Stimulated activated CD4-positive, alpha-beta T cell treated with anti-CD3 and anti-CD28 coated beads, Interleukin-1b, Interleukin-23, amount 100 ng/mL, for 1 hour (primary cell): ENCODE data around the gene ZNF835.

Source experiments
- DNase-seq, 2 donors: peaks; one replicate each; pipeline ENCODE4 v3.0.0-alpha.2; 2020; ENCODE audit warnings: low read depth in 2 of 2

ZNF835 gene

GRCh38 chr19:56663931-56664500 lies 7.5 kb downstream of the ZNF835 start:
- no peak for DNase-seq

- DNase-seq, result no peak
These were observed 10.3 kb downstream of the ZNF835 start for GRCh38 chr19:56661248-56661647.

- DNase-seq, result no peak
These were observed 11.0 kb downstream of the ZNF835 start for GRCh38 chr19:56660381-56661107.

DNA sequence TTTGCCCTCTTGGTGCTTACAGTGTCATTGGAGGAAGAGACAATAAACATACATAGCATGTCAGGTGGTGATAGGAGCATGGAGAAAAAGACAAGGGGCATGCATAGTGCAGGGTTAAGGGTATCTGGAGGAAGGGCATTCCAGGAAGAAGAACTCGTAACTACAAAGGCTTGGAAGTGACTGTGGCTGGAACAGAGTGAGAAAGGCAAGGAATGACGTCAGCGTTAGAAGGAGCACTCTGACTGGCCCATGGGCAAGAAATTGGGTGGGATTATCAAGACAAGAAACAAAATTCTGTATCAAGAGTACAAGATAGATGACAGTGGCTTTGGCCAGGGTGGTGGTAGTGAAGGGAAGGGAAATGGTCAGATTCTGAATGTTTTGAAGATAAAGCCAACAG lies 17.4 kb downstream of the ZNF835 start:
- DNase-seq, result no peak

- DNase-seq, result no peak
These were observed 28.0 kb downstream of the ZNF835 start for GRCh38 chr19:56643460-56643955.

- DNase-seq, result no peak
These were observed 28.7 kb downstream of the ZNF835 start, which contains the start of gene SMIM17 for GRCh38 chr19:56642711-56643459. Gene SMIM17, plus strand, starts transcription at chr19:56643159. Its CDS starts 2,509 bp downstream, at chr19:56645668.

- no peak for DNase-seq
These were observed 32.3 kb downstream of the ZNF835 start for GRCh38 chr19:56639217-56639616.

- peak in 1 of 2 donors; percentile 2 for DNase-seq
These were observed 33.5 kb downstream of the ZNF835 start for GRCh38 chr19:56637976-56638555.

DNA sequence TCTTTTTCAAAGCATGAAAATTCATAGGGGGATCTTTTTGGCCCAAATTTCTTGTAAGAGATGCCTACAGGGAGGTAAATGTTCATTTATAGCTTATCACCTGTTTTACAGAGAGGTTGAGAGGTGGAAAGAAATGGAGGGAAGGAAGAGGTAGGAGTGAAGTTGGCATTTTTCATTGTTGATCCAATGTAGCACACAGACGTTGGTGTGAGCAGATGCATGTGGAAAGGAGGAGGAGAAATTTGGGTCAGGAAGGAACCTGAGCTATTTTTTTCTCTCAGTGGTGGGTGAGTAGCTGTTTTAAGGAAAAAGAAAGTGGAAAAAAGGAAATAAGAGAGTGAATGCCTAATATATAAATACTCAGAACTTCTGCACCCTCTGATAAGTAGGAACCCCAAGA lies 38.5 kb downstream of the ZNF835 start:
- no peak for DNase-seq

- DNase-seq, result no peak
These were observed 45.8 kb downstream of the ZNF835 start for GRCh38 chr19:56625708-56626107.

GRCh38 chr19:56623006-56623405 lies 48.6 kb downstream of the ZNF835 start:
- no peak for DNase-seq

DNA sequence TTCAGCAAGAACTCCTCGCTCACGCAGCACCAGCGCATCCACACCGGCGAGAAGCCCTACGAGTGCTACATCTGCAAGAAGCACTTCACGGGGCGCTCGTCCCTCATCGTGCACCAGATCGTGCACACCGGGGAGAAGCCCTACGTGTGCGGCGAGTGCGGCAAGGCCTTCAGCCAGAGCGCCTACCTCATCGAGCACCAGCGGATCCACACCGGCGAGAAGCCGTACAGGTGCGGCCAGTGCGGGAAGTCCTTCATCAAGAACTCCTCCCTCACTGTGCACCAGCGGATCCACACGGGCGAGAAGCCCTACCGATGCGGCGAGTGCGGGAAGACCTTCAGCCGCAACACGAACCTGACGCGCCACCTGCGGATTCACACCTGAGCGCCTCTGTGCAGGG lies 49.2 kb downstream of the ZNF835 start:
- DNase-seq, result no peak

- DNase-seq, result no peak
These were observed 52.4 kb downstream of the ZNF835 start for GRCh38 chr19:56619121-56619520.

- DNase-seq, result no peak
These were observed 54.0 kb downstream of the ZNF835 start for GRCh38 chr19:56617531-56617930.

DNA sequence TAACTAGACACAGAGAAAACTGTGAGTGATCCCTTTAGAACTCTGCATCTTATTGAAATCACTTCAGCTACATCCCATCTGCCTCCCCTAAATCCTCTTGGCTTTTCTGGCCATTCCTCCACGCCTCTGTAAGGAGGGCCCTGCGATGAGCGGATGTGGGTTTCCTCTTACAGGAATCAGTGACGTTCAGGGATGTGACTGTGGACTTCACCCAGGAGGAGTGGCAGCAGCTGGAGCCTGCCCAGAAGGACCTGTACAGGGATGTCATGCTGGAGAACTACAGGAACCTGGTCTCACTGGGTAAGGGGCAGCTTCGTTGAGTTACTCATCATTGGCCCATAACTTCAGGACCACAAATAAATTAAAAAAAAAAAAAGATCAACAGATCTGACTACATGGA lies 57.9 kb downstream of the ZNF835 start:
- DNase-seq, result no peak

DNA sequence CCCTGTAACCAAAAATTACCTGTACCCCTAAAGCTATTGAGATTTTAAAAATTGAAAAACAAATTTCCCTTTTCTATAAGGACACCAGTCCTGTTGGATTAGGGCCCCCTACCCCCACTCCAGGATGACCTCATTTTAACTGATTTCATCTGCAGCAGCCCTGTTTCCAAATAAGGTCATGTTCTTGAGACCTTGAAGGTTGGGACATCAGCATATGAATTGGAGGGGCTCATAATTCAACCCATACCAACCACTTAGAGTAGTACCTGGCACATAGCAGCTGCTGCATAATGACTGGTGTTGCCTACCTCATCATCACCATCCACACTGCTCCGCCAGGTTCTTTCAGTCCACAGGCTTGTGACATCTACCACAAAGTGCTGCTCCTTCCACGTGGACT lies 58.8 kb downstream of the ZNF835 start:
- DNase-seq, result no peak
